Transverse colon (tissue), 4 donors: Measurements from ENCODE around the gene FXYD7. TPM values are rescaled to one million over a fixed set of nuclear protein-coding genes. Genes with fewer than 3 reads are reported as not detected.

Experiments
- DNase-seq: peaks from one replicate; pipeline ENCODE4 v3.0.0-alpha.2; 2019
- H3K27ac ChIP-seq, 4 donors: fragments of 200-600 bp; sonication (generic); 2 replicates each; pipeline ENCODE4 v1.5.1; 2016 to 2018; ENCODE audit warnings: inconsistent platforms in 4 of 4
- H3K27me3 ChIP-seq: fragments of 200-600 bp; sonication (generic); 2 replicates; pipeline ENCODE4 v1.5.1; 2017; ENCODE audit warnings: inconsistent platforms
- H3K36me3 ChIP-seq, 4 donors: fragments of 200-600 bp; sonication (generic); 2 replicates each; pipeline ENCODE4 v1.5.1; 2017 to 2019; ENCODE audit warnings: inconsistent platforms in 4 of 4
- H3K4me1 ChIP-seq, 4 donors: fragments of 200-600 bp; sonication (generic); 2 replicates each; pipeline ENCODE4 v1.5.1; 2017 to 2020; ENCODE audit warnings: inconsistent platforms in 4 of 4
- H3K4me3 ChIP-seq, 4 donors: fragments of 200-600 bp; sonication (generic); 1 replicate in 1 of 4; 2 replicates in 3 of 4; pipeline versions ENCODE4 v1.5.1 to v1.6.1; 2017 to 2019; ENCODE audit warnings: inconsistent platforms in 4 of 4
- H3K9me3 ChIP-seq, 2 donors: fragments of 200-600 bp; sonication (generic); 2 replicates each; pipeline ENCODE4 v1.5.1; 2017 to 2019; ENCODE audit warnings: inconsistent platforms in 2 of 2
- CTCF ChIP-seq, 5 experiments: fragments of 200-600 bp in 3 of 5; fragments of 450-650 bp in 2 of 5; sonication (generic) in 3 of 5; IDR thresholded peaks; 1 replicate in 2 of 5; 2 replicates in 3 of 5; pipeline ENCODE4 v1.5.1; 2016 to 2017; ENCODE audit warnings: antibody characterized with exemption in 5 of 5, inconsistent platforms in 3 of 5, mild to moderate bottlenecking in 2 of 5, moderate library complexity in 1 of 5
- EP300 ChIP-seq: sonication (generic); formaldehyde crosslinking; IDR thresholded peaks from one replicate; pipeline ENCODE4 v1.6.1; 2017; ENCODE audit warnings: antibody characterized with exemption, low read depth
- POLR2A ChIP-seq: fragments of 450-650 bp; IDR thresholded peaks from one replicate; pipeline ENCODE4 v1.6.1; 2016; ENCODE audit warnings: antibody characterized with exemption, mild to moderate bottlenecking, moderate library complexity
- POLR2AphosphoS5 ChIP-seq, 3 donors: sonication (generic); formaldehyde crosslinking; IDR thresholded peaks; one replicate each; pipeline ENCODE4 v1.6.1; 2016; ENCODE audit warnings: antibody characterized with exemption in 3 of 3
- WGBS, 2 donors: methylation state at CpG; one replicate each; pipeline ENCODE4 v1.1.5; 2018; ENCODE audit warnings: low coverage in 1 of 2; 5-methylcytosine and 5-hydroxymethylcytosine counted together
- in situ Hi-C, 4 donors: fragments of 200-750 bp; cut with MboI; loops; one replicate each; pipeline versions ENCODE4 v1.15.0 to v1.15.1; 2017; ENCODE audit warnings: low sequenced_read_pairs in 3 of 4, low pct_ligation_motif_present in 1 of 4, low pct_unique_long_range_greater_than_20kb in 1 of 4
- intact Hi-C: fragments of 100-400 bp; cut with DNase I; formaldehyde crosslinking; loops from one replicate; pipeline ENCODE4 v1.15.1; 2023; ENCODE audit warnings: low total_unique reads
- total RNA-seq, 4 donors: library from RNA; depleted of rRNA; stranded (reverse); fragments of >200 nt; gene quantifications; one replicate each; pipeline ENCODE4 v1.1.0, GENCODE V29; 2016

FXYD7 gene
- total RNA-seq, 4 donors from 2014 or later, result not detected

GRCh38 chr19:35109395-35110112, 33.5 kb upstream of the FXYD7 start:
- in situ Hi-C loops, result no loop called here
- intact Hi-C loops, result no loop called here
- peaks cover 0 to 28% (median 7%) of the 10 kb centered on the region in 4 donors for H3K4me1 ChIP-seq
- TF ChIP-seq POLR2A (no peak), EP300 (no peak), CTCF (IDR thresholded peaks at IDR 0.05) (no peak), POLR2AphosphoS5 (IDR thresholded peaks at IDR 0.05) (no peak)
- peak; percentile 74 for DNase-seq
- peak overlapping the region; percentile 3 to 58 (median 26) for H3K27ac ChIP-seq
- H3K4me3 ChIP-seq, result no peak overlapping the region
- WGBS, 2 donors, result 0 to 46% methylated on average over 1 to 20 of the region's 22 CpGs
- H3K27me3 ChIP-seq, result no peaks in the 10 kb centered on the region
- H3K9me3 ChIP-seq, result no peaks in the 10 kb centered on the region
- no peaks in the 10 kb centered on the region for H3K36me3 ChIP-seq

- intact Hi-C loops (no loop called here), in situ Hi-C loops (no loop called here)
- Histone ChIP-seq H3K4me1 (peaks cover 0 to 33% (median 13%) of the 10 kb centered on the region in 4 donors), H3K36me3 (no peaks in the 10 kb centered on the region), H3K9me3 (no peaks in the 10 kb centered on the region), H3K27me3 (no peaks in the 10 kb centered on the region), H3K27ac (no peak overlapping the region), H3K4me3 (no peak overlapping the region)
- no peak for DNase-seq
- WGBS, 2 donors, result 69% methylated on average over 9 of the region's 9 CpGs; no CpG with 5 or more reads in 1 of the 2 donors
- TF ChIP-seq POLR2AphosphoS5 (IDR thresholded peaks at IDR 0.05), result no peak
- no peak for TF ChIP-seq EP300
- TF ChIP-seq POLR2A, result no peak
Measured at GRCh38 chr19:35110974-35111373, 32.1 kb upstream of the FXYD7 start.

GRCh38 chr19:35112995-35113688, 29.9 kb upstream of the FXYD7 start:
- H3K27ac ChIP-seq, result no peak overlapping the region
- no peaks in the 10 kb centered on the region for H3K36me3 ChIP-seq
- H3K4me1 ChIP-seq, result peaks cover 0 to 29% (median 13%) of the 10 kb centered on the region in 4 donors
- no peaks in the 10 kb centered on the region for H3K27me3 ChIP-seq
- H3K4me3 ChIP-seq, result no peak overlapping the region
- no peak for DNase-seq
- 73 to 80% methylated on average over 3 to 15 of the region's 15 CpGs for WGBS, 2 donors
- no peaks in the 10 kb centered on the region for H3K9me3 ChIP-seq
- in situ Hi-C loops, result no loop called here
- TF ChIP-seq CTCF (IDR thresholded peaks at IDR 0.05) (no peak), POLR2A (no peak), POLR2AphosphoS5 (IDR thresholded peaks at IDR 0.05) (no peak), EP300 (no peak)
- intact Hi-C loops, result no loop called here

- in situ Hi-C loops, result no loop called here
- WGBS, 2 donors, result 11 to 27% methylated on average over 4 to 22 of the region's 23 CpGs
- Histone ChIP-seq H3K36me3 (no peaks in the 10 kb centered on the region), H3K4me1 (peaks cover 0 to 21% (median 15%) of the 10 kb centered on the region in 4 donors), H3K4me3 (peak overlapping the region in 3 of 4 donors; percentile 38 to 65 (median 51)), H3K27ac (peak overlapping the region; percentile 88 to 95 (median 91)), H3K27me3 (no peaks in the 10 kb centered on the region), H3K9me3 (no peaks in the 10 kb centered on the region)
- TF ChIP-seq CTCF (IDR thresholded peaks at IDR 0.05), result peak; percentile 97 to 99 (median 98)
- peak in 1 of 3 donors; percentile 72 for TF ChIP-seq POLR2AphosphoS5 (IDR thresholded peaks at IDR 0.05)
- TF ChIP-seq EP300, result no peak
- DNase-seq, result peak; percentile 86
- intact Hi-C loops, result no loop called here
Measured at GRCh38 chr19:35114353-35115176, 28.5 kb upstream of the FXYD7 start.
